B cell (primary cell): Measurements from ENCODE around the gene ZFR. TPM values are rescaled to one million over a fixed set of nuclear protein-coding genes. Genes with fewer than 3 reads are reported as not detected.

Source experiments
- ATAC-seq: fragments of 200-7000 bp; cut with Tn5 transposase; one replicate; pipeline ENCODE4 v1.10.0; 2021; ENCODE audit warnings: low read depth, mild to moderate bottlenecking, moderate number of reproducible peaks, moderate library complexity
- CTCF ChIA-PET: fragments of 350-600 bp; sonication (Branson Sonifier 250); formaldehyde crosslinking; loops from one replicate; lab custom pipeline; 2021; ENCODE audit warnings: antibody characterized with exemption, inconsistent platforms; lab: Charles Lee
- POLR2A ChIA-PET: fragments of 350-600 bp; sonication (Branson Sonifier 250); formaldehyde crosslinking; loops from one replicate; lab custom pipeline; 2021; ENCODE audit warnings: antibody characterized with exemption; lab: Charles Lee
- DNase-seq: peaks from one replicate; pipeline ENCODE4 v3.0.0; 2013
- H2AFZ ChIP-seq: 2 replicates; pipeline ENCODE4 v1.6.1; 2012; ENCODE audit warnings: mild to moderate bottlenecking, low read depth, low read length; ENCODE audit not compliant: insufficient read depth, poor library complexity, severe bottlenecking
- H3K27ac ChIP-seq, 2 donors: 1 replicate in 1 of 2; 2 replicates in 1 of 2; pipeline ENCODE4 v1.5.1; 2012 to 2013; ENCODE audit warnings: low read length in 2 of 2, mild to moderate bottlenecking in 2 of 2, moderate library complexity in 1 of 2
- H3K27me3 ChIP-seq, 4 experiments: fragments of 200-600 bp in 1 of 4; sonication (generic) in 1 of 4; replicated peaks in 1 of 4; 1 replicate in 2 of 4; 2 replicates in 2 of 4; pipeline versions ENCODE4 v1.6.1 to v1.7.0; 2013 to 2016; ENCODE audit warnings: low read length in 3 of 4, mild to moderate bottlenecking in 2 of 4, mixed read lengths in 1 of 4, moderate library complexity in 1 of 4; ENCODE audit not compliant: insufficient read depth in 4 of 4, control insufficient read depth in 3 of 4; ENCODE audit errors: control extremely low read depth in 1 of 4
- H3K36me3 ChIP-seq, 2 experiments: replicated peaks in 1 of 2; 1 replicate in 1 of 2; 2 replicates in 1 of 2; pipeline versions ENCODE4 v1.6.1 to v1.7.1; 2013; ENCODE audit warnings: low read length in 1 of 2; ENCODE audit not compliant: insufficient read depth in 2 of 2, control insufficient read depth in 1 of 2; ENCODE audit errors: control extremely low read depth in 1 of 2, extremely low read depth in 1 of 2
- H3K4me1 ChIP-seq, 2 donors: fragments of 200-600 bp in 1 of 2; sonication (generic) in 1 of 2; 1 replicate in 1 of 2; 2 replicates in 1 of 2; pipeline versions ENCODE4 v1.5.1 to v1.6.1; 2013 to 2017; ENCODE audit warnings: low read length in 2 of 2; ENCODE audit not compliant: control insufficient read depth in 2 of 2, insufficient read depth in 2 of 2
- H3K4me2 ChIP-seq: replicated peaks from 2 replicates; pipeline ENCODE3; 2012; ENCODE audit warnings: mild to moderate bottlenecking, low read depth, low read length; ENCODE audit not compliant: poor library complexity, severe bottlenecking
- H3K4me3 ChIP-seq, 5 experiments: fragments of 200-600 bp in 1 of 5; sonication (generic) in 1 of 5; 1 replicate in 3 of 5; 2 replicates in 2 of 5; pipeline versions ENCODE4 v1.5.1 to v1.7.0; 2011 to 2016; ENCODE audit warnings: low read length in 4 of 5, mild to moderate bottlenecking in 4 of 5, low read depth in 2 of 5, control low read depth in 1 of 5, moderate library complexity in 1 of 5; ENCODE audit not compliant: insufficient read depth in 1 of 5; ENCODE audit errors: control extremely low read depth in 1 of 5, extremely low read depth in 1 of 5
- H3K79me2 ChIP-seq: fragments of 200-600 bp; sonication (generic); one replicate; pipeline ENCODE4 v1.6.0; 2016; ENCODE audit warnings: low read length; ENCODE audit not compliant: control insufficient read depth, insufficient read depth
- H3K9ac ChIP-seq: fragments of 200-600 bp; sonication (generic); 2 replicates; pipeline ENCODE4 v1.6.1; 2017; ENCODE audit warnings: mild to moderate bottlenecking, low read length, moderate library complexity
- H3K9me3 ChIP-seq, 3 donors: one replicate each; pipeline versions ENCODE4 v1.6.1 to v1.7.1; 2013; ENCODE audit warnings: low read length in 2 of 3; ENCODE audit not compliant: control insufficient read depth in 2 of 3, insufficient read depth in 1 of 3; ENCODE audit errors: control extremely low read depth in 1 of 3
- H4K20me1 ChIP-seq: 2 replicates; pipeline ENCODE4 v1.6.0; 2012; ENCODE audit warnings: mild to moderate bottlenecking, low read length; ENCODE audit not compliant: insufficient read depth, control insufficient read depth, poor library complexity, severe bottlenecking
- H3K27ac Mint-ChIP-seq: one replicate; pipeline ENCODE4 v1.8.0; 2021; ENCODE audit warnings: mixed read lengths
- H3K27me3 Mint-ChIP-seq: one replicate; pipeline ENCODE4 v1.8.0; 2021; ENCODE audit warnings: mixed read lengths
- H3K4me1 Mint-ChIP-seq: one replicate; pipeline ENCODE4 v1.8.0; 2021; ENCODE audit warnings: mixed read lengths
- H3K4me3 Mint-ChIP-seq: one replicate; pipeline ENCODE4 v1.8.0; 2021; ENCODE audit warnings: mixed read lengths
- H3K9me3 Mint-ChIP-seq: one replicate; pipeline ENCODE4 v1.8.0; 2022; ENCODE audit warnings: mixed read lengths; ENCODE audit not compliant: insufficient read depth
- EZH2 ChIP-seq: IDR thresholded peaks from 2 replicates; pipeline ENCODE4 v1.6.1; 2012; ENCODE audit warnings: borderline replicate concordance, low read depth, mild to moderate bottlenecking, moderate library complexity, low read length; ENCODE audit not compliant: insufficient read depth, poor library complexity, severe bottlenecking
- WGBS: methylation state at CpG from one replicate; pipeline ENCODE4 v1.1.5; 2013; ENCODE audit warnings: missing lambda C conversion rate; ENCODE audit not compliant: insufficient coverage; 5-methylcytosine and 5-hydroxymethylcytosine counted together
- intact Hi-C: fragments of 100-400 bp; cut with micrococcal nuclease; formaldehyde crosslinking; loops from one replicate; pipeline ENCODE4 v1.10.0; 2022
- polyA plus RNA-seq: library from polyadenylated mRNA; depleted of rRNA; stranded (reverse); fragments of >200 nt; gene quantifications from 2 replicates; pipeline ENCODE4 v1.2.3, GENCODE V29; 2012
- total RNA-seq, 2 donors: library from RNA; stranded (reverse); fragments of 120-200 nt in 1 of 2; gene quantifications; 1 replicate in 1 of 2; 2 replicates in 1 of 2; pipeline versions ENCODE4 v1.2.3 to v1.2.4, GENCODE V29; 2013 to 2022
- TF ChIP-seq, protein P1 (sequence below): fragments of 200-600 bp; IDR thresholded peaks from one replicate; pipeline ENCODE4 v1.8.0; 2022; ENCODE audit warnings: antibody characterized with exemption, mild to moderate bottlenecking

The ZFR gene
- total and polyA plus RNA-seq, 2 donors (not counting 1 experiment from before 2014, with no cell fraction given) = 31.4 to 69.0 TPM

DNA sequence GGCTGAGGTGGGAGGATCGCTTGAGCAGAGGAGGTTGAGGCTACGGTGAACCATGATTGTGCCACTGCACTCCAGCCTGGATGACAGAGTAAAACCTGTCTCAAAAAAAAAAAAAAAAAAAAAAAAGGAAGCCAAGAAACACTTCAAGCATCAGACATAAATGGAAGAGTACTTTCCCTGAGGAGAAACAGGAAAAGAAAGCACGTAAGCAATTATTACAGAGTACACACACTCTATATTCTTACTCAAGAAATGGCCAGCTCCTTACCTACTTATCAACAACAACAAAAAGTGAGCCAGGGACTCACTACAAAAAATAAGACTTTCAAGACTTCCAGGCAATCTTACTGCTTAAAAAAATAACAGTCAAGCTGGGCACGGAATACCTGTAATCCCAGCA is 21.8 kb downstream of the ZFR start:
- Histone ChIP-seq H3K4me3 (no peak overlapping the region), H3K27ac (no peak overlapping the region), H3K79me2 (peaks cover 84% of the 10 kb centered on the region), H3K9ac (no peak overlapping the region), H2AFZ (no peak overlapping the region), H3K27me3 (no peaks in the 10 kb centered on the region), H3K4me1 (peaks cover 0 to 3% of the 10 kb centered on the region in 2 donors), H3K36me3 (peaks cover 0 to 22% of the 10 kb centered on the region in 2 experiments), H3K4me2 (no peak overlapping the region), H4K20me1 (peaks cover 84% of the 10 kb centered on the region), H3K9me3 (peaks cover 0 to 12% (median 10%) of the 10 kb centered on the region in 3 donors)
- Mint-ChIP-seq H3K27me3 (no peaks in the 10 kb centered on the region), H3K9me3 (no peaks in the 10 kb centered on the region), H3K27ac (no peak overlapping the region), H3K4me1 (peaks cover 34% of the 10 kb centered on the region), H3K4me3 (no peak overlapping the region)
- no peak for DNase-seq
- CTCF ChIA-PET = no interaction called here
- no peak for ATAC-seq
- WGBS = 100% methylated on average over 1 of the region's 4 CpGs
- intact Hi-C loops = no loop called here
- TF ChIP-seq, protein P1, sequence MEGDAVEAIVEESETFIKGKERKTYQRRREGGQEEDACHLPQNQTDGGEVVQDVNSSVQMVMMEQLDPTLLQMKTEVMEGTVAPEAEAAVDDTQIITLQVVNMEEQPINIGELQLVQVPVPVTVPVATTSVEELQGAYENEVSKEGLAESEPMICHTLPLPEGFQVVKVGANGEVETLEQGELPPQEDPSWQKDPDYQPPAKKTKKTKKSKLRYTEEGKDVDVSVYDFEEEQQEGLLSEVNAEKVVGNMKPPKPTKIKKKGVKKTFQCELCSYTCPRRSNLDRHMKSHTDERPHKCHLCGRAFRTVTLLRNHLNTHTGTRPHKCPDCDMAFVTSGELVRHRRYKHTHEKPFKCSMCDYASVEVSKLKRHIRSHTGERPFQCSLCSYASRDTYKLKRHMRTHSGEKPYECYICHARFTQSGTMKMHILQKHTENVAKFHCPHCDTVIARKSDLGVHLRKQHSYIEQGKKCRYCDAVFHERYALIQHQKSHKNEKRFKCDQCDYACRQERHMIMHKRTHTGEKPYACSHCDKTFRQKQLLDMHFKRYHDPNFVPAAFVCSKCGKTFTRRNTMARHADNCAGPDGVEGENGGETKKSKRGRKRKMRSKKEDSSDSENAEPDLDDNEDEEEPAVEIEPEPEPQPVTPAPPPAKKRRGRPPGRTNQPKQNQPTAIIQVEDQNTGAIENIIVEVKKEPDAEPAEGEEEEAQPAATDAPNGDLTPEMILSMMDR = no peak
- TF ChIP-seq EZH2 = no peak
- POLR2A ChIA-PET = no interaction called here

DNA sequence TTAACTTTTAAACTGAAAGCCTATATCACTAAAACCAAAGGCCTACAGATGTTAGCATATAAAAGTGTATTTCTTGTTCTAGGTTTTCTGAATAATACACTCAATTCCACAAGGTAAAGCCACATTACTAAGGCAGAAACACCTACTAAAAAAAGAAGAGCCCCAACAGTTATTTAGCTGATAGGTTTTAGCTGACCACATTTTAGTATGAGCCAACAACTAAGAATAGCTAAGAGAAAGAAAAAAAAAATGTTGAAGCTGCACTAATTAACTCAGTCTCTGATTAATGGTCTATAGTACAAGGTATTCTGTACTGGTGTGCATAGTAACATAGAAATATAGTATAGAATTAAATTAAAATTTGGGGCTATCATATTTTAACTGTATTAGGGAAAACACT is 23.5 kb downstream of the ZFR start:
- Mint-ChIP-seq H3K27me3 (no peaks in the 10 kb centered on the region), H3K4me3 (no peak overlapping the region), H3K9me3 (no peaks in the 10 kb centered on the region), H3K4me1 (peaks cover 32% of the 10 kb centered on the region), H3K27ac (no peak overlapping the region)
- H2AFZ ChIP-seq = no peak overlapping the region
- peaks cover 68% of the 10 kb centered on the region for H4K20me1 ChIP-seq
- intact Hi-C loops = no loop called here
- no peak overlapping the region for H3K4me3 ChIP-seq
- no peaks in the 10 kb centered on the region for H3K27me3 ChIP-seq
- H3K79me2 ChIP-seq = peaks cover 74% of the 10 kb centered on the region
- peaks cover 0 to 3% of the 10 kb centered on the region in 2 donors for H3K4me1 ChIP-seq
- H3K36me3 ChIP-seq = peaks cover 2 to 24% of the 10 kb centered on the region in 2 experiments
- H3K4me2 ChIP-seq = no peak overlapping the region
- POLR2A ChIA-PET = no interaction called here
- H3K9ac ChIP-seq = no peak overlapping the region
- ATAC-seq = no peak
- TF ChIP-seq, protein P1 = no peak
- TF ChIP-seq EZH2 = no peak
- CTCF ChIA-PET = interaction anchor here (2.2 to 2.8 kb wide), 2 partner anchors 68 to 169 kb away, joined by 9 to 11 read pairs; no protein-coding TSS in a partner anchor
- H3K27ac ChIP-seq = no peak overlapping the region
- H3K9me3 ChIP-seq = peaks cover 0 to 2% (median 0%) of the 10 kb centered on the region in 3 donors
- no peak for DNase-seq
